Urothelium cell line (cell line): ENCODE measurements around the gene LHX5.
A peak's percentile ranks its signal among the peaks of the same experiment; 100 is the strongest.

Experiments used
- DNase-seq: peaks from one replicate; pipeline ENCODE4 v3.0.0; 2011; ENCODE audit warnings: low spot score, mixed read lengths
- FAIRE-seq: peaks from 2 replicates; lab custom pipeline; 2011; peaks lifted over from hg19 to GRCh38; lab: Jason Lieb, UNC

Gene LHX5

DNA sequence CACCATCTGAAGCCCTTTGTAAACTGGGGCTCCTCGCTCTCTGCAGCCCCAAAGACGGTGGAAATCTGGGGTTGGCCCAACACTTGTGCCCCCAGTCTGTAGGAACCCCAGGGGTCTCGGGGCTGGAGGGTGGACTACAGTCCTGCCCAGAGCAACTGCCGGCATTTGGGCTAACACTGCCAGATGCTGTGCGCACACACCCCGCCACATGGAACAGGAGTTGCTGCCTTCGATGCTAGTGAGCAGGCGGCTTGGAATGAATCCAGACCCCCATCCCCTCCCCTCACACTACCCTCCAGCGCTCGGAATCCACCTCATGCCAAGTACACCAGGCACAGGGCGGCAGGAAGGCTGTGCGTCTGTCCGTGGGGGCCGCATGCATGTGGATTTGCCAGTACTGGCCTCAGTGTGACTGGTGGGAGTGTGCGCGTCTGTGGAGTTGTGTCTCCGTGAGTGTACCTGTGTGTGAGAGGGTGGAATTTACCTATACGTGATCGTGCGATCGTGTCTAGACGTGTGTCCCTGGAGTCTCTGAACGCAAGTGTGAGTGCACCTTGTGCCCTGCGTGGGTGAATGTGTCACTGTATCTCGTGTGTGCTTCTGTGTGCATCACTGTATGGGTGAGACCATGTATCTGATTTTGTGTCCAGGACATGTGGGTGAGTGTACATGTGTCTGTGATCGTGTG, 5.1 kb downstream of the LHX5 start:
- peak; percentile 37 for FAIRE-seq
- no peak for DNase-seq

GRCh38 chr12:113465808-113466453, 5.7 kb downstream of the LHX5 start:
- DNase-seq (no peak), FAIRE-seq (no peak)

- FAIRE-seq (no peak), DNase-seq (no peak)
Measured at GRCh38 chr12:113464852-113465719, 6.6 kb downstream of the LHX5 start.

GRCh38 chr12:113464452-113464775, 7.3 kb downstream of the LHX5 start:
- no peak for DNase-seq
- FAIRE-seq = no peak

- DNase-seq (no peak), FAIRE-seq (no peak)
Measured at GRCh38 chr12:113463746-113464451, 7.8 kb downstream of the LHX5 start.

- DNase-seq = no peak
- FAIRE-seq = no peak
Measured at GRCh38 chr12:113462998-113463745, 8.5 kb downstream of the LHX5 start.

- no peak for FAIRE-seq
Measured at GRCh38 chr12:113462117-113462774, 9.4 kb downstream of the LHX5 start.

DNA sequence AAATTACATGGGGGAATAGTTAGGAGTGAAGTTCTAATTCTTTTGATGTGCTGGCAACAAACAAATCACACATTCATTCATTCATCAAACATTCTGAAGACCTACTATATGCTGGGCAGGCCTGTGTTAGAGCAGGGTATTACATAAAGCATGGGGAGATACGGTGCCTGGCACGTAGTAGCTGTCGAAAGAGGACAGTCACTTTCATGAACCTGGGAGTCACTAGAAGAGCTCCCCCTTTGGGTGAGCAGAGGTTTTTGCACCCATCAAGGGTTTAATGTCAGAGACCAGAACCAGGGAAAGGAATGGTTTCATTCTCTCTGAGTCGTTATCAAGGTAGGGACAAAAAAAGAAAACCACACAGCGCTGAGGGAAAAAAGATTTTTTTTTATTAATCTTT, 10.0 kb downstream of the LHX5 start:
- FAIRE-seq = no peak
- peak; percentile 67 for DNase-seq

More at GRCh38 chr12:113462117-113462774, 9.4 kb downstream of the LHX5 start:
- DNase-seq = peak; percentile 84

DNA sequence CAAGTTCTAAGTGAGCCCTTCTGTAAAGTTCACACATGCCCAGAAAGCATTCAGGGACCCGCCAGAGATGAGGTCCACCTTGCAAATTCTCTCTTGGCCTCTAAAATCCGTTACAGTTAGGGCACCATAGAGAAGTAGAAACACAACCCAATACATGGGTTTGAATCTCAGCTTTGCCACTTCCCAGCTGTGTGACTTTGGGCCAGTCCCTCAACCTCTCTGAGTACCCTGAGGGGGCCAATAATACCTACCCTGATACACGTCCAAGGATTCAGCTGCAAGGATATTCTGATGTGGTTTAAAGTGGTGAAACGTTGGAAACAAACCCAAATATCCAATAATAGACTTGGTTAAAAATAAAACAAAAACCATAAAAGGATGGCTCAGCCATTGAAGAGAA, 11.7 kb downstream of the LHX5 start:
- FAIRE-seq (no peak), DNase-seq (no peak)

- no peak for FAIRE-seq
- no peak for DNase-seq
Measured at GRCh38 chr12:113457710-113458109, 14.0 kb downstream of the LHX5 start.

- DNase-seq (no peak), FAIRE-seq (no peak)
Measured at GRCh38 chr12:113457185-113457584, 14.5 kb downstream of the LHX5 start.

- DNase-seq = no peak
- no peak for FAIRE-seq
Measured at GRCh38 chr12:113456761-113457160, 14.9 kb downstream of the LHX5 start.

- no peak for DNase-seq
- no peak for FAIRE-seq
Measured at GRCh38 chr12:113456199-113456598, 15.5 kb downstream of the LHX5 start.

GRCh38 chr12:113453330-113453729, 18.3 kb downstream of the LHX5 start:
- FAIRE-seq (no peak), DNase-seq (no peak)

DNA sequence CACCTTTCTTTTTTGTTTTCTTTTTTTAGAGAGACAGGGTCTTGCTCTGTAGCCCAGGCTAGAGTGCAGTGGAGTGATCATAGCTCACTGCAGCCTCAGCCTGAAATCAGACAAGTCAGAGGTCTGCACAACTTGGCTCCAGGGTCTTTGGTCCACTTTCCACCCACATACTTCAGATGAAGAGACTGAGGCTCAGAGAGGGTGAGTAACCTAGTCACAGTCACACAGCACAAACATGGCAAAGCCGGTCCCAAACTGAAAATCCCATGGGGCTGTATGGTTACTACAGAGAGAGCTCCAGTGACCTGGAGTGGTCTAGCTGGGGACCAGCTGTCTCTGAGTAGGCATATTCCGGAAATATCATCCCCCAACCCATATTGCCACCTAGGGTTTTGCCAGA, 19.2 kb downstream of the LHX5 start:
- no peak for FAIRE-seq

GRCh38 chr12:113449839-113450238, 21.8 kb downstream of the LHX5 start:
- DNase-seq = no peak
- FAIRE-seq = no peak

More for the DNA sequence above, 19.2 kb downstream of the LHX5 start:
- DNase-seq = no peak

- FAIRE-seq (no peak), DNase-seq (no peak)
Measured at GRCh38 chr12:113449299-113449698, 22.4 kb downstream of the LHX5 start.

DNA sequence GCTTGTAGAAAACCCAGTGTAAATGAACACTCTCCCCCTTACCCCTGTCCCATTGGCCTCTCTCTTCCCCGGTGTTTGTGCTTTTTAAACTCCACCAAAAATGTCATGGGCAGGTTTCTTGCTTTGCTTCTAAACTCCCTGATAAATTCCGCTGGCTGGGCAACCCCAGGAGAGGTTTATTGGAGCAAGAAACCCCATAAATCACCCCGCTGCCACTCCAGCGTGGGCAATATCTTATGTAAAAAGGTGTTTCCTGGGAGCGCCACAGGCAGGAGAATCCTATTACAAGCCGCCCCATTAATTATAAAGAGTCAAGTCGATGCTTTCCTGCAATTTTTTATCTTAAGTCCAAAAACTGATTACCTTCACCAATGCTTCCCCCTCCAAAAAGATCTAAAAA, 22.8 kb downstream of the LHX5 start:
- FAIRE-seq (no peak), DNase-seq (no peak)

GRCh38 chr12:113445544-113446171, 26.0 kb downstream of the LHX5 start:
- FAIRE-seq = no peak
- no peak for DNase-seq
